Heart left ventricle (tissue), 13 donors: ENCODE results near the gene TXNDC15.

ENCODE experiments used
- POLR2A ChIP-seq, 2 donors: fragments of 450-650 bp; IDR thresholded peaks; one replicate each; pipeline ENCODE4 v1.6.1; 2017; ENCODE audit warnings: antibody characterized with exemption in 2 of 2, mild to moderate bottlenecking in 2 of 2, moderate library complexity in 2 of 2
- TF ChIP-seq, protein P1 (sequence below), 12 donors: fragments of 200-600 bp; sonication (generic) in 4 of 12; IDR thresholded peaks; one replicate each; pipeline versions ENCODE4 v1.5.0 to v1.8.0; 2018 to 2022; ENCODE audit warnings: antibody characterized with exemption in 12 of 12, mild to moderate bottlenecking in 5 of 12
- donor health status: ischemic (EF 13 %, LVEDD 7.1; RV severe dilation, severe dysfunction).
- donor health status: DM: no; HTN: yes; CAD: no.
- donor health status: DM: no; HTN: no; CAD: no.
- donor health status: ischemic (EF 25% LVEDD 6.9; RV normal size, moderate dysfunction).
- donor health status: ischemic (EF 25% LVEDD 5.7; RV mildly dilated, moderate dysfunction).
- donor health status: ischemic (EF 35%, LVEDD 5.7; RV mildly dilated, moderate dysfunction).
- donor health status: nonischemic (EF 11% LVEDD 7.7; RV severe dilation, severe dysfunction).
- donor health status: DM: yes; HTN: yes; CAD: no.
- donor health status: PGD.
- donor health status: ischemic (EF 29% LVEDD 5.4; RV normal size, mild dysfunction).
- donor health status: nonischemic (EF 23%, LVEDD 6.1; RV moderate dilation, normal function).

DNA sequence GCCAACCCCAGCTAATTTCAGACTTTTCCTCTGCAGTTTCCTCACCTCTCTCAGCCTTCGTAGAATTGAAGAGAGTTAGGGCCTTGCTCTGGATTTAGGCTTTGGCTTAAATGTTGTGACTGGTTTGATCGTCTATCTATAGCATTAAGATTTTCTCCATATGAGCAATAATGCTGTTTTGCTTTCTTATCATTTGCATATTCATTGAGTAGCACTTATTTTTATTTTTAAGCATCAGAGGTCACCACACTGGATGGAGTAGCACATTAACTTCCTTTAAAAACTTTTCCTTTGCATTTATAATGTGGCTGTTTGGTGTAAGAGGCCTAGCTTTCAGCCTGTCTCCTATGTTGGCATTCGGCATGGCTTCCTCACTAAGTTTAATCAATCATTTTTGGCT, 18.1 kb downstream of the TXNDC15 start:
- TF ChIP-seq, protein P1, sequence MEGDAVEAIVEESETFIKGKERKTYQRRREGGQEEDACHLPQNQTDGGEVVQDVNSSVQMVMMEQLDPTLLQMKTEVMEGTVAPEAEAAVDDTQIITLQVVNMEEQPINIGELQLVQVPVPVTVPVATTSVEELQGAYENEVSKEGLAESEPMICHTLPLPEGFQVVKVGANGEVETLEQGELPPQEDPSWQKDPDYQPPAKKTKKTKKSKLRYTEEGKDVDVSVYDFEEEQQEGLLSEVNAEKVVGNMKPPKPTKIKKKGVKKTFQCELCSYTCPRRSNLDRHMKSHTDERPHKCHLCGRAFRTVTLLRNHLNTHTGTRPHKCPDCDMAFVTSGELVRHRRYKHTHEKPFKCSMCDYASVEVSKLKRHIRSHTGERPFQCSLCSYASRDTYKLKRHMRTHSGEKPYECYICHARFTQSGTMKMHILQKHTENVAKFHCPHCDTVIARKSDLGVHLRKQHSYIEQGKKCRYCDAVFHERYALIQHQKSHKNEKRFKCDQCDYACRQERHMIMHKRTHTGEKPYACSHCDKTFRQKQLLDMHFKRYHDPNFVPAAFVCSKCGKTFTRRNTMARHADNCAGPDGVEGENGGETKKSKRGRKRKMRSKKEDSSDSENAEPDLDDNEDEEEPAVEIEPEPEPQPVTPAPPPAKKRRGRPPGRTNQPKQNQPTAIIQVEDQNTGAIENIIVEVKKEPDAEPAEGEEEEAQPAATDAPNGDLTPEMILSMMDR (IDR thresholded peaks at IDR 0.05): no peak
- TF ChIP-seq POLR2A (IDR thresholded peaks at IDR 0.05): no peak
